ENCODE results near the gene SDK1. TPM values are rescaled to one million over a fixed set of nuclear protein-coding genes. Genes with fewer than 3 reads are reported as not detected.
"Not testable (repeated sequence)": the region's sequence is repeated elsewhere in the genome, so short reads cannot be mapped to it uniquely, and the experiment has no call there.

Gene SDK1
- total RNA-seq, 2 donors from 2014 or later, result 4.8 to 13.2 TPM

GRCh38 chr7:4085937-4086691 lies 785.1 kb downstream of the SDK1 start:
- WGBS, result 93% methylated on average over 12 of the region's 12 CpGs
- Histone ChIP-seq H3K4me3 (no peak overlapping the region), H3K27me3 (replicated peaks; ENCODE audit: insufficient read depth) (no peaks in the 10 kb centered on the region), H3K4me1 (replicated peaks) (no peaks in the 10 kb centered on the region), H3K27ac (no peak overlapping the region), H3K36me3 (no peaks in the 10 kb centered on the region), H3K9me3 (no peaks in the 10 kb centered on the region)
- intact Hi-C loops (cut with DNase I), result no loop called here
- TF ChIP-seq POLR2A (IDR thresholded peaks at IDR 0.05) (no peak), POLR2AphosphoS5 (IDR thresholded peaks at IDR 0.05) (no peak)
- no peak for DNase-seq (ENCODE audit: low spot score)

GRCh38 chr7:4086723-4087122 lies 785.7 kb downstream of the SDK1 start:
- Histone ChIP-seq H3K27me3 (replicated peaks; ENCODE audit: insufficient read depth) (no peaks in the 10 kb centered on the region), H3K27ac (no peak overlapping the region), H3K4me3 (no peak overlapping the region), H3K9me3 (no peaks in the 10 kb centered on the region), H3K36me3 (no peaks in the 10 kb centered on the region), H3K4me1 (replicated peaks) (no peaks in the 10 kb centered on the region)
- 100% methylated on average over 1 of the region's 1 CpG for WGBS
- no peak for TF ChIP-seq POLR2AphosphoS5 (IDR thresholded peaks at IDR 0.05)
- TF ChIP-seq POLR2A (IDR thresholded peaks at IDR 0.05), result no peak
- no peak for TF ChIP-seq CTCF (IDR thresholded peaks at IDR 0.05)
- no peak for DNase-seq (ENCODE audit: low spot score)
- intact Hi-C loops (cut with DNase I), result no loop called here

- Histone ChIP-seq H3K27me3 (replicated peaks; ENCODE audit: insufficient read depth) (no peaks in the 10 kb centered on the region), H3K36me3 (no peaks in the 10 kb centered on the region), H3K4me3 (no peak overlapping the region), H3K27ac (no peak overlapping the region), H3K9me3 (no peaks in the 10 kb centered on the region), H3K4me1 (replicated peaks) (no peaks in the 10 kb centered on the region)
- DNase-seq (ENCODE audit: low spot score), result no peak
- WGBS, result 81% methylated on average over 12 of the region's 12 CpGs
- TF ChIP-seq CTCF (IDR thresholded peaks at IDR 0.05) (no peak), POLR2AphosphoS5 (IDR thresholded peaks at IDR 0.05) (no peak), POLR2A (IDR thresholded peaks at IDR 0.05) (no peak)
- intact Hi-C loops (cut with DNase I), result no loop called here
Observed at GRCh38 chr7:4091767-4092166, 790.7 kb downstream of the SDK1 start.

GRCh38 chr7:4093035-4093434 lies 792.0 kb downstream of the SDK1 start:
- H3K36me3 ChIP-seq, result no peaks in the 10 kb centered on the region
- intact Hi-C loops (cut with DNase I), result no loop called here
- 48% methylated on average over 2 of the region's 2 CpGs for WGBS
- no peak for DNase-seq (ENCODE audit: low spot score)
- no peaks in the 10 kb centered on the region for H3K27me3 ChIP-seq (replicated peaks; ENCODE audit: insufficient read depth)
- no peak overlapping the region for H3K27ac ChIP-seq
- H3K4me3 ChIP-seq, result no peak overlapping the region
- H3K9me3 ChIP-seq, result no peaks in the 10 kb centered on the region
- no peaks in the 10 kb centered on the region for H3K4me1 ChIP-seq (replicated peaks)
- TF ChIP-seq POLR2AphosphoS5 (IDR thresholded peaks at IDR 0.05), result no peak
- no peak for TF ChIP-seq POLR2A (IDR thresholded peaks at IDR 0.05)
- TF ChIP-seq CTCF (IDR thresholded peaks at IDR 0.05), result no peak

- Histone ChIP-seq H3K36me3 (no peaks in the 10 kb centered on the region), H3K9me3 (no peaks in the 10 kb centered on the region), H3K4me1 (replicated peaks) (no peaks in the 10 kb centered on the region), H3K4me3 (no peak overlapping the region), H3K27me3 (replicated peaks; ENCODE audit: insufficient read depth) (no peaks in the 10 kb centered on the region), H3K27ac (no peak overlapping the region)
- TF ChIP-seq POLR2AphosphoS5 (IDR thresholded peaks at IDR 0.05) (no peak), POLR2A (IDR thresholded peaks at IDR 0.05) (no peak), CTCF (IDR thresholded peaks at IDR 0.05) (no peak)
- WGBS, result 58% methylated on average over 21 of the region's 21 CpGs
- no peak for DNase-seq (ENCODE audit: low spot score)
- intact Hi-C loops (cut with DNase I), result no loop called here
Observed at GRCh38 chr7:4093483-4093882, 792.4 kb downstream of the SDK1 start.

GRCh38 chr7:4094158-4094557 lies 793.1 kb downstream of the SDK1 start:
- H3K36me3 ChIP-seq; H3K4me1 ChIP-seq (replicated peaks); DNase-seq (ENCODE audit: low spot score); H3K4me3 ChIP-seq; H3K9me3 ChIP-seq; H3K27ac ChIP-seq; H3K27me3 ChIP-seq (replicated peaks; ENCODE audit: insufficient read depth); intact Hi-C loops (cut with DNase I): not testable (repeated sequence)
- 94% methylated on average over 9 of the region's 9 CpGs for WGBS
